ENCODE data around the gene SERPINB1. TPM values are rescaled to one million over a fixed set of nuclear protein-coding genes. Genes with fewer than 3 reads are reported as not detected.
"Not testable (repeated sequence)": the region's sequence is repeated elsewhere in the genome, so short reads cannot be mapped to it uniquely, and the experiment has no call there.

The SERPINB1 gene
- total RNA-seq, 2 donors from 2014 or later: 41.0 to 62.3 TPM

GRCh38 chr6:2857185-2857579 lies 15.5 kb upstream of the SERPINB1 start:
- H3K4me3 ChIP-seq: no peak overlapping the region
- no peaks in the 10 kb centered on the region for H3K27me3 ChIP-seq (replicated peaks; ENCODE audit: insufficient read depth)
- ATAC-seq (ENCODE audit: insufficient number of reproducible peaks, low FRiP score, low read depth) (no peak), DNase-seq (ENCODE audit: low spot score) (no peak)
- H3K9me3 ChIP-seq: no peaks in the 10 kb centered on the region
- no peaks in the 10 kb centered on the region for H3K36me3 ChIP-seq
- peak overlapping the region in 1 of 2 donors; percentile 33 for H3K27ac ChIP-seq
- no peak for TF ChIP-seq CTCF (IDR thresholded peaks at IDR 0.05)
- H3K4me1 ChIP-seq (ENCODE audit: control insufficient read depth in 1 of 2, low read depth in 2 of 2): peaks cover 19 to 20% of the 10 kb centered on the region in 2 donors

GRCh38 chr6:2855061-2855519 lies 13.4 kb upstream of the SERPINB1 start:
- DNase-seq (ENCODE audit: low spot score) (no peak), ATAC-seq (ENCODE audit: insufficient number of reproducible peaks, low FRiP score, low read depth) (no peak)
- peak overlapping the region in 1 of 2 donors; percentile 89 for H3K27ac ChIP-seq
- no peaks in the 10 kb centered on the region for H3K36me3 ChIP-seq
- no peaks in the 10 kb centered on the region for H3K9me3 ChIP-seq
- TF ChIP-seq CTCF (IDR thresholded peaks at IDR 0.05): no peak
- peaks cover 24 to 32% of the 10 kb centered on the region in 2 donors for H3K4me1 ChIP-seq (ENCODE audit: control insufficient read depth in 1 of 2, low read depth in 2 of 2)
- no peaks in the 10 kb centered on the region for H3K27me3 ChIP-seq (replicated peaks; ENCODE audit: insufficient read depth)
- peak overlapping the region; percentile 74 for H3K4me3 ChIP-seq

- DNase-seq (ENCODE audit: low spot score) (no peak), ATAC-seq (ENCODE audit: insufficient number of reproducible peaks, low FRiP score, low read depth) (no peak)
- peak; percentile 4 for TF ChIP-seq CTCF (IDR thresholded peaks at IDR 0.05)
- Histone ChIP-seq H3K4me3 (peak overlapping the region; percentile 74), H3K4me1 (ENCODE audit: control insufficient read depth in 1 of 2, low read depth in 2 of 2) (peaks cover 24 to 32% of the 10 kb centered on the region in 2 donors), H3K9me3 (no peaks in the 10 kb centered on the region), H3K27ac (peak overlapping the region; percentile 79 to 89), H3K36me3 (no peaks in the 10 kb centered on the region), H3K27me3 (replicated peaks; ENCODE audit: insufficient read depth) (no peaks in the 10 kb centered on the region)
Measured at GRCh38 chr6:2854396-2854982, 12.8 kb upstream of the SERPINB1 start.

- no peaks in the 10 kb centered on the region for H3K9me3 ChIP-seq
- H3K36me3 ChIP-seq: no peaks in the 10 kb centered on the region
- H3K4me1 ChIP-seq (ENCODE audit: control insufficient read depth in 1 of 2, low read depth in 2 of 2): peaks cover 24 to 32% of the 10 kb centered on the region in 2 donors
- peak overlapping the region; percentile 79 to 89 for H3K27ac ChIP-seq
- no peaks in the 10 kb centered on the region for H3K27me3 ChIP-seq (replicated peaks; ENCODE audit: insufficient read depth)
- H3K4me3 ChIP-seq: peak overlapping the region; percentile 74
- peak; percentile 56 for ATAC-seq (ENCODE audit: insufficient number of reproducible peaks, low FRiP score, low read depth)
- TF ChIP-seq CTCF (IDR thresholded peaks at IDR 0.05): peak; percentile 60
- no peak for DNase-seq (ENCODE audit: low spot score)
Measured at GRCh38 chr6:2853769-2854395, 12.2 kb upstream of the SERPINB1 start.

GRCh38 chr6:2853378-2853768 lies 11.7 kb upstream of the SERPINB1 start:
- not testable (repeated sequence) for H3K36me3 ChIP-seq; ATAC-seq (ENCODE audit: insufficient number of reproducible peaks, low FRiP score, low read depth); H3K9me3 ChIP-seq; H3K27me3 ChIP-seq (replicated peaks; ENCODE audit: insufficient read depth); DNase-seq (ENCODE audit: low spot score)
- Histone ChIP-seq H3K27ac (peak overlapping the region; percentile 79 to 89), H3K4me3 (peak overlapping the region; percentile 74), H3K4me1 (ENCODE audit: control insufficient read depth in 1 of 2, low read depth in 2 of 2) (peaks cover 24 to 27% of the 10 kb centered on the region in 2 donors)
